Activated CD4-positive, alpha-beta T cell treated with anti-CD3 and anti-CD28 coated beads, Interleukin-2, Interleukin-6, amounts not matched to agents 100 ng/mL and 50 ng/mL, durations not matched to agents 16 hours and 8 hours (primary cell): ENCODE results near the gene CAMK1.

Experiments used
- DNase-seq: peaks from one replicate; pipeline ENCODE4 v3.0.0-alpha.2; 2020

Gene CAMK1

GRCh38 chr3:9769426-9770275 is at the start of gene CAMK1:
Gene CAMK1 (minus strand): TSS chr3:9769947. CDS start chr3:9767749, 2,198 bp downstream.
- peak; percentile 77 for DNase-seq

- no peak for DNase-seq
Measured at GRCh38 chr3:9818666-9819335, 49.1 kb upstream of the CAMK1 start.

- no peak for DNase-seq
Measured at GRCh38 chr3:9817436-9817835, 47.7 kb upstream of the CAMK1 start.

DNA sequence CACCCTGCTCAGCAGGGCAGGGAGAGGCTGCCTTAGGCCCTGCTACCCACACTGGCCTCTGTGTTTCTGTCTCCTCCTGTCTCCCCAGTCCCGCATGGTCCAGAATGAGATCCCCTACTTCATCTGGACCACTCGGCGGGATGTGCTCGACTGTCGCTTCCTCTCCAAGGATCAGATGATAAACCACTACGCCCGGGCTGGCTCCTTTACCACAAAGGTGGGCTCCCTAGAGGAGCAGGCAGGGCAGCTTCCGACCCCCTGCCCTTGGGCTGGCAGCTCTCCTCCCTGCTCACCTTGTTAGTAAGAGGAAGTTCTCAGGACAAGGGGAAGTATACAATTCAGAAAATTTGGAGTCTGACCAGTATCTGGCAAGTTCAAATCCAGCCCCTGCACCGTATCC is 46.2 kb upstream of the CAMK1 start:
- no peak for DNase-seq

DNA sequence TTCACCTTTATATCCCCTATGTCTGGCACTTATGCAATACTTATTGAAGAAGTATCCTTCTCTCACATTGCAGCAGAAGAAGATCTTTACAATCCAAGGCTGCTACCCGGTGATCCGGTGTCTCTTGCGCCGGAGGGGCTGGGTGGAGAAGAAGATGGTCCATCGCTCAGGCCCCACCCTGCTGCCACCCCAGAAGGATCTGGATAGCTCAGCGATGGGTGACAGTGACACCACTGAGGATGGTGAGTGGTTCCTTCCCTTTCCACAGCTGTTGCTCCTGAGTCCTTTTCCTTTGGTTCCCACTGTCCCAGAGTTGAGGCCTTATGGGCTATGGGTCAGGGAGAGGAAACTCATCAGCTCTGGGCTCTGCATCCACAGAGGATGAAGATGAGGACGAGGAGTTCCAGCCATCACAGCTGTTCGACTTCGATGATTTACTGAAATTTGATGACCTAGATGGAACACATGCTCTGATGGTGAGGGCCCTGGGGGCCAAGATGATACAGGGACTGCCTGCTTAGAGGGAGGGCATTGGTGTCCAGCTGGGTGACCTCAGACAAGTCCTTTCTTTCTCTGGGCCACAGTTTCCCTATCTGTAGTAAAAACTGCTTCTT is 43.2 kb upstream of the CAMK1 start:
- no peak for DNase-seq

DNA sequence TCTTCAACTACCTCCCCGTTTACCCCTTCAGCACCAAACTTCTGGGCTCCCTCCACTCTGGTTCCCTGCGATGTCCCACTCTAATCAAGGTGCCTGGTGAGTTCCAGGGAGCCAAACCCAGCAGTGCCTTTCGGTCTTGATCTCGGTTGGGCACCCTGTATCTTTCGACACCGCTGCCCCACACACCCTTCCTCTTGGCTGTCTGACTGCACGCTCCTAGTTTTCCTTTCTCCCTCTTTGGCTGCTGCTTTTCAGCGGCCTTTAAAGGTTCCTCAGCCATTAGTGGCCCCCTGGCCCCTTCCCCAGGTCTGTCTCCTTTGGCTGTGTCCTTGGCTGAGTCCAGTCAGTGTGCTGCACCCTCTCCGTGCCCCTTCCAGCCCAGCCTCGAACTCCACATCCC is 41.1 kb upstream of the CAMK1 start:
- no peak for DNase-seq

DNA sequence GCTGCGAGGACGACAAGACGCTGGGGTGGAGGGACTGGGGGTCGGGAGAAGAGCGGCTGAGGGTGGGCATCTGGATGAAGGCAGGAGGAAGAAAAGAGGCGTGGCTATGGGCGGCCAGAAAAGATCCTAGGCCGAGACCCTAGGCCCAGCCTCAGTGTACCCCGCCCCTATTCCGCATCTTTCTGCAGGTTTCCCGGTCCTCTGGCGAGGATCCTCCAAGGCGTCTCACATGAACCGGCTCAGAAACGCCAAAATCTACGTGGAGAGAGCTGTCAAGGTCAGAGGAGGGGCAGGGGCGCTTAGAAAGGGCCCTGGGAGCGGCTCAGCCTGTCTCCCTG is 40.7 kb upstream of the CAMK1 start:
- DNase-seq: no peak

DNA sequence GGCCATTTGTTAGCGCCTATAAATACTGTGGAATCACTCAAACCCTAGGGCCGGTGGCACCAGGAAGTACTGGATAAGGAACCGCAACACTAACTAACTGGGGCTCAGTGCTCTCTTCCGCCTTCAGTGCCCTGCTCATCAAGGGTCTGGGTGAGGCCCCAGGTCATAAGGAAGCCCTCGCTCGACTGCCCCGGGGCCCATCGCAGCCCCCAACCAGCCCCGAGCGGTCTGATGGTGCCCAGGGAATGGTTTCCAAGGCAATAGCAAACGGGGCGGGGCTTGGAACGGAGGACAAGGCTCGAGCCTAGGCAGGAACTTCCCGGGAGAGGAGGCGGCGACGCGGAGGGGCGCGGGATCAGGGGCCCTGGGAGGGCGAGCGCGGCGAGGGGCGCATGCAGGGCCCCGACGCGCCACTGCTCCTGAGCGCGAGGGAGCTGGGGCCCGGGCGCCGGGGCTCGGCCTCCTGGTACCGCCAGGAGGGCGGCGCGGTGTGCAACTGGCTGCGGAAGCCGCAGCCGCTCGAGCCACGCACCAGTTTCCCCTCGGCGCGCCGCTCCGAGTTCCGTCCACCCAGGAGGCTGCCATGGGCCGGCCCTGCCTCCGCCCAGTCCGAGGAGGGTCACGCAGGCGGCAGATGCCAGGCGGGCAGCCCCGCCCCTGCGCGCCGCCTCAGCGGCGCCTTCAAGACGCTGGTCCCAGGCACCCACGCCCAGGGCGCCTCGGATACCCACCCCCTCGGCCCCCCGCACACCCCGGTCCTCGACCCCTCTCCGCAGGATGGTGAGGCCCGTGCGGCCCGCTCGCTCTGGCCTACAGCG is 40.1 kb upstream of the CAMK1 start, which contains the start of gene TTLL3:
TSS of gene TTLL3 (plus strand) at position 648 of the 818 bp plus-strand sequence. CDS start 400 bp downstream, outside the sequence.
- peak; percentile 48 for DNase-seq

- peak; percentile 8 for DNase-seq
Measured at GRCh38 chr3:9809239-9809614, 39.5 kb upstream of the CAMK1 start.

- DNase-seq: peak; percentile 66
Measured at GRCh38 chr3:9808345-9809037, 38.7 kb upstream of the CAMK1 start.

GRCh38 chr3:9807981-9808344 is 38.2 kb upstream of the CAMK1 start:
- DNase-seq: no peak

GRCh38 chr3:9806688-9807589 is 37.2 kb upstream of the CAMK1 start:
- no peak for DNase-seq

GRCh38 chr3:9806137-9806536 is 36.4 kb upstream of the CAMK1 start:
- DNase-seq: no peak

DNA sequence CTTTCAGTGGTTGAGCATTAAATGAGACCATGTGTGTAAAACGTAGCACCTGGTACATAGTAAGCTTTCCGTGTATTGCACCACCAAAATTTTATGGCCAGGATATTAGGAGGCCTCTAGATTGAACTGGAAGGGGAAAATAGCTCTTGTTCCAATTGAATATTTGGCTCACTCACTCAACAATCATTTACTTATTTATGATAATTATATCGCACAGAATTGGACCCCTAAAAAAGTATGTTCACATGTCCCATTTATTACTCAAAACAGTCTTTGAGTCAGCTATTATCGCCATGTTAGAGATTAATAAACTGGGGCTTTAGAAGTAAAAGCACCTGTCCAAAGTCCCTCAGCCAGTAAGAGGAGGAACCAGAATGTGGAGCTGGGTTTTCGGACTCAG is 35.2 kb upstream of the CAMK1 start:
- no peak for DNase-seq

DNA sequence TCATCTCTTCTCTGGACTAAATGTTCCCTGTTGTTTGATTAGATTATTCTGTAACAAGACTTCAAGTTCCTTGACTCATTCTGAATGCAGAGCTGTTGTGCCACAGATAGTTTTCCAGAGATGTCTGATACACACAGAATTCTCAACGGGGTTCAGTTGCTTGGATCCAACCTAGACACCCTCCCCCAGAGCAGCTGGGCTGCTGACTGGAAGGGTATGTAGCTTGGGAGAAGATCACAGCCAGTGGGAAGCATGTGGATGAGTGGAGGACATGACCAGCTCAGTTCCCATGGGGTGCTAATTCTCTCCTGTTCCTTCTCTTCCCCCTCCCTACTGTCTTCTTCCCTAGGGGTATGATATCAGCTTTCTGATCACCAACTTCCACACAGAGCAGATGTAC is 33.7 kb upstream of the CAMK1 start:
- no peak for DNase-seq

DNA sequence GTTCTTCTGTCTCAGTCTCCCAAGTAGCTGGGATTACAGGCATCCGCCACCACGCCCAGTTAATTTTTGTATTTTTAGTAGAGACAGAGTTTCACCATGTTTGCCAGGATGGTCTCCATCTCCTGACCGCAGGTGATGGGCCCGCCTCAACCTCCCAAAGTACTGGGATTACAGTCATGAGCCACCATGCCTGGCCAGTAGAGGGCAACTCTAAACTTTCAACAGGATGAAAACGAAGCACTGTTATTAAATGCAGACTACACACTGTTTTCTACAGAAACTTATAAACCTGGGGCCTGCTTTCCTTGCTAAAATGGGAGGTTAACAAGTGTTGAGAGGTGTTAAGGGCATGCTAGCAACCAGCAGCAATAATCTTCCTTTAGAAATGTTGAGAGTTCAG is 30.8 kb upstream of the CAMK1 start:
- DNase-seq: no peak

GRCh38 chr3:9797196-9797945 is 27.6 kb upstream of the CAMK1 start:
- DNase-seq: no peak

DNA sequence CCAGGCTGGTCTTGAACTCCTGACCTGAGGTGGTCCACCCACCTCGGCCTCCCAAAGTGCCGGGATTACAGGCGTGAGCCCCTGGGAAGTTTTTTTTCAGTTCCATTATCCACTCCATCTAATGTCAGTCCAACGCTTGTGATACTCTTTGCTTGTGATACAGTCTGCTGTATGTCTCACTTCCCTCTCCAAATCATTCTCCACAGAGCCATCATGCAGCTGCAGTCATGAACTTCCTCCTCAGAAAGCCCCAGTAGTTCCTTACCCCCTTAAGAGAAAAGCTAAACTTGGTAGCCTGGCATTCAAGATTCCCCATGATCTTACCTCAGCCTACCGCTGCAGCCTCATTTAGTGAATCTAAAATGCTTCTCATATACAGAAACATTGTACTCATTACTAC is 25.5 kb upstream of the CAMK1 start:
- no peak for DNase-seq

DNA sequence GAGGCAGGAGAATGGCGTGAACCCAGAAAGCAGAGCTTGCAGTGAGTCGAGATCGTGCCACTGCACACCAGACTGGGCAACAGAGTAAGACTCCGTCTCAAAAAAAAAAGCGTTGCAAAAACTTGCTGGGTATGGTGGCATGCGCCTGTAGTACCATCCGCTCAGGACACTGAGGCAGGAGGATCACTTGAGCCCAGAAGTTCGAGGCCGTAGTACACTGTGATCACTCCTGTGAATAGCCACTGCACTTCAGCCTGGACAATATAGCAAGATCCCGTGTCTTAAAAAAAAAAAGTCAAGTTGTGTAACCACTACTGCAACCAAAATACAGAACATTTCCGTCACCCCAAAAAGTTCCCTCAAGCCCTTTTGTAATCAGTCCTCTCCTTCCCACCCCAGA is 24.7 kb upstream of the CAMK1 start:
- no peak for DNase-seq

DNA sequence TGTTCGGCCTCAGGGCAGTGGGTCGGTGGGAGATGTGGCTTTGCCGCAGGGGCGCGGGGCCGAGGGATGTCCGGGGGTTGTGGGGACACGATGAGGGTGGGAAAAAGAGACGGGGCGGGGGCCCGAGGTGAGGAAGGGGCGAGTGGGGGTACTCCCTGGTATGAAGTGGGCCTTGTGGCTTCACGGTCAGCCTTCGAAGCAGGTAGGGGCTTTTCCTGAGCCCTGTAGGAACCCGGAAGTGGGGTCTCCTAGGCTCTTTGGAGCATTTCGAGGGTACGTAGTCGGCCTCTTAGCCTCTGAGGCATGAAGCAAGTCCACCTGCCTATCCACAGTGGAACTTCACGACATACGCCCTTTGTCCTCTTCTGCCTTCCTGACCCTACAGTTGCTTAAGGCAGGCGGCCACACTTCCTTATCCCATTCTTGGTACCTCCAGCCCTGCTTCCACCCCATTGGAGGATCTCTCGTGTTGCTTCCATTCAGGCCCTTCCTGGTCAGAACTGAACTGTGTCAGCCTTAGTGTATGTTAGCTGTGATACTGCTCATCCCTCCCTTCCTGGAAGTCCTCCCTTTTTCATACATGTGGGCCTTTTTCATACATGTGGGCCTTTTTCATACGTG is 23.5 kb upstream of the CAMK1 start:
- DNase-seq: peak; percentile 52
